Measurements from ENCODE around the gene RABEP2.
A peak's percentile ranks its signal among the peaks of the same experiment; 100 is the strongest.

RABEP2 gene

GRCh38 chr16:28938721-28939120, 13.7 kb upstream of the RABEP2 start:
- H3F3A ChIP-seq (ENCODE audit: low read depth), result no peaks in the 10 kb centered on the region
- H3K4me1 ChIP-seq (ENCODE audit: insufficient read depth, low read length, poor library complexity, severe bottlenecking), result peaks cover 1% of the 10 kb centered on the region
- no peak overlapping the region for H3K4me2 ChIP-seq (ENCODE audit: low read depth, low read length, poor library complexity, severe bottlenecking)
- no peaks in the 10 kb centered on the region for H4K20me1 ChIP-seq (ENCODE audit: insufficient read depth, low read length, poor library complexity, severe bottlenecking)
- no peaks in the 10 kb centered on the region for H3K36me3 ChIP-seq (ENCODE audit: insufficient read depth, low read length)
- no peak overlapping the region for H2AFZ ChIP-seq (ENCODE audit: low read length)
- H3K27me3 ChIP-seq (ENCODE audit: insufficient read depth, low read length, poor library complexity, severe bottlenecking), result no peaks in the 10 kb centered on the region
- H3K9ac ChIP-seq (ENCODE audit: low read depth, low read length, poor library complexity, severe bottlenecking), result no peak overlapping the region
- H3K79me2 ChIP-seq (ENCODE audit: insufficient read depth, low read length), result no peaks in the 10 kb centered on the region
- no peak for TF ChIP-seq EZH2phosphoT487 (IDR thresholded peaks at IDR 0.05; ENCODE audit: borderline replicate concordance)
- TF ChIP-seq, protein P1, sequence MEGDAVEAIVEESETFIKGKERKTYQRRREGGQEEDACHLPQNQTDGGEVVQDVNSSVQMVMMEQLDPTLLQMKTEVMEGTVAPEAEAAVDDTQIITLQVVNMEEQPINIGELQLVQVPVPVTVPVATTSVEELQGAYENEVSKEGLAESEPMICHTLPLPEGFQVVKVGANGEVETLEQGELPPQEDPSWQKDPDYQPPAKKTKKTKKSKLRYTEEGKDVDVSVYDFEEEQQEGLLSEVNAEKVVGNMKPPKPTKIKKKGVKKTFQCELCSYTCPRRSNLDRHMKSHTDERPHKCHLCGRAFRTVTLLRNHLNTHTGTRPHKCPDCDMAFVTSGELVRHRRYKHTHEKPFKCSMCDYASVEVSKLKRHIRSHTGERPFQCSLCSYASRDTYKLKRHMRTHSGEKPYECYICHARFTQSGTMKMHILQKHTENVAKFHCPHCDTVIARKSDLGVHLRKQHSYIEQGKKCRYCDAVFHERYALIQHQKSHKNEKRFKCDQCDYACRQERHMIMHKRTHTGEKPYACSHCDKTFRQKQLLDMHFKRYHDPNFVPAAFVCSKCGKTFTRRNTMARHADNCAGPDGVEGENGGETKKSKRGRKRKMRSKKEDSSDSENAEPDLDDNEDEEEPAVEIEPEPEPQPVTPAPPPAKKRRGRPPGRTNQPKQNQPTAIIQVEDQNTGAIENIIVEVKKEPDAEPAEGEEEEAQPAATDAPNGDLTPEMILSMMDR (conservative IDR thresholded peaks at IDR 0.05; ENCODE audit: low read length), result no peak
- no peaks in the 10 kb centered on the region for H3K9me3 ChIP-seq (ENCODE audit: insufficient read depth, low read depth, low read length)
- no peak overlapping the region for H3K4me3 ChIP-seq (ENCODE audit: low read length, poor library complexity, severe bottlenecking)
- no peaks in the 10 kb centered on the region for H3K9me2 ChIP-seq (replicated peaks; ENCODE audit: low read depth, low read length)

DNA sequence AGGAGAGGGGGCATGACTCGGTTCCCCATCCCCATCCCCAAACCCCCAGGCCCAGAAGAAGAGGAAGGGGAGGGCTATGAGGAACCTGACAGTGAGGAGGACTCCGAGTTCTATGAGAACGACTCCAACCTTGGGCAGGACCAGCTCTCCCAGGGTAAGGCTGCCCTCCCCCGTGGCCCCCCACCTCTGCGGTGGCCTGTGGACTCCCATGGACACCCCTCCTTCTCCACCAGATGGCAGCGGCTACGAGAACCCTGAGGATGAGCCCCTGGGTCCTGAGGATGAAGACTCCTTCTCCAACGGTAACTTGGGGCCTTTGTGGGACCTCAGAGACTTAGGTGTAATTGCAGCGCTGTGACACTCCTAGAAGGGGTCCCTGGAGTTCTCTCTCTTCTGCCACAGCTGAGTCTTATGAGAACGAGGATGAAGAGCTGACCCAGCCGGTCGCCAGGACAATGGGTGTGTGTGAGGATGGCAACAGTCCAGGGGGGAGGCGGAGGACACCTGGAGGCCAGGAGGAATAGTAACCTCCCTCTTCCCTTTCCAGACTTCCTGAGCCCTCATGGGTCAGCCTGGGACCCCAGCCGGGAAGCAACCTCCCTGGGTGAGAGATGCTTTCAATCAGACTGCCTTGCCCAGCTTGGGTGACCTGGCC, 12.3 kb upstream of the RABEP2 start:
- Histone ChIP-seq H3K79me2 (ENCODE audit: insufficient read depth, low read length) (no peaks in the 10 kb centered on the region), H3K9me3 (ENCODE audit: insufficient read depth, low read depth, low read length) (no peaks in the 10 kb centered on the region), H3K9me2 (replicated peaks; ENCODE audit: low read depth, low read length) (no peaks in the 10 kb centered on the region), H3K4me3 (ENCODE audit: low read length, poor library complexity, severe bottlenecking) (no peak overlapping the region), H3K36me3 (ENCODE audit: insufficient read depth, low read length) (no peaks in the 10 kb centered on the region), H4K20me1 (ENCODE audit: insufficient read depth, low read length, poor library complexity, severe bottlenecking) (no peaks in the 10 kb centered on the region), H3K9ac (ENCODE audit: low read depth, low read length, poor library complexity, severe bottlenecking) (no peak overlapping the region), H3F3A (ENCODE audit: low read depth) (no peaks in the 10 kb centered on the region), H3K4me2 (ENCODE audit: low read depth, low read length, poor library complexity, severe bottlenecking) (no peak overlapping the region), H3K4me1 (ENCODE audit: insufficient read depth, low read length, poor library complexity, severe bottlenecking) (peaks cover 6% of the 10 kb centered on the region), H3K27me3 (ENCODE audit: insufficient read depth, low read length, poor library complexity, severe bottlenecking) (no peaks in the 10 kb centered on the region), H2AFZ (ENCODE audit: low read length) (no peak overlapping the region)
- no peak for TF ChIP-seq EZH2phosphoT487 (IDR thresholded peaks at IDR 0.05; ENCODE audit: borderline replicate concordance)
- TF ChIP-seq, protein P1 (conservative IDR thresholded peaks at IDR 0.05; ENCODE audit: low read length), result peak; percentile 25

DNA sequence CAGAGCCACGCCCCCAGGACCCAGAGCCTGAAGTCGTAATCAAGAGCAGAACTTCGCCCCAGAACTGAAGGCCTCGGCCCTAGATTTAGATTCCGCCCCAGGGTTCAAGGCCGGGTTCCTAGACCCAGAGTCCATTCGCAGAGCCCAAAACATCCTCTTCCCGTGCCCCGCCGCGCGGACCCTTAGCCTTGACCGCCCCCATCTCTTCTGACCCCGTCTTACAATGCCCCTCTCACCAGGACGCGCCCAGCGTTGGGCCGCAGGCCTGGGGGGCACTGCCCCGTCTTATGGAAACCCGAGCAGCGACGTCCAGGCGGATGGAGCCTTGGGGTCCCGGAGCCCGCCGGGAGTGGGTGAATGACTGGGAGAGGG, 11.7 kb upstream of the RABEP2 start:
- H3K36me3 ChIP-seq (ENCODE audit: insufficient read depth, low read length), result no peaks in the 10 kb centered on the region
- no peaks in the 10 kb centered on the region for H3K27me3 ChIP-seq (ENCODE audit: insufficient read depth, low read length, poor library complexity, severe bottlenecking)
- H3K4me2 ChIP-seq (ENCODE audit: low read depth, low read length, poor library complexity, severe bottlenecking), result no peak overlapping the region
- no peaks in the 10 kb centered on the region for H4K20me1 ChIP-seq (ENCODE audit: insufficient read depth, low read length, poor library complexity, severe bottlenecking)
- no peak overlapping the region for H2AFZ ChIP-seq (ENCODE audit: low read length)
- no peaks in the 10 kb centered on the region for H3K9me3 ChIP-seq (ENCODE audit: insufficient read depth, low read depth, low read length)
- no peaks in the 10 kb centered on the region for H3K9me2 ChIP-seq (replicated peaks; ENCODE audit: low read depth, low read length)
- H3K9ac ChIP-seq (ENCODE audit: low read depth, low read length, poor library complexity, severe bottlenecking), result no peak overlapping the region
- no peak for TF ChIP-seq EZH2phosphoT487 (IDR thresholded peaks at IDR 0.05; ENCODE audit: borderline replicate concordance)
- H3K79me2 ChIP-seq (ENCODE audit: insufficient read depth, low read length), result no peaks in the 10 kb centered on the region
- H3K4me1 ChIP-seq (ENCODE audit: insufficient read depth, low read length, poor library complexity, severe bottlenecking), result peaks cover 11% of the 10 kb centered on the region
- no peaks in the 10 kb centered on the region for H3F3A ChIP-seq (ENCODE audit: low read depth)
- H3K4me3 ChIP-seq (ENCODE audit: low read length, poor library complexity, severe bottlenecking), result no peak overlapping the region
